Activated CD4-positive, CD25-positive, alpha-beta regulatory T cell treated with anti-CD3 and anti-CD28 coated beads, Interleukin-2, amount 50 U/mL, for 72 hours (primary cell): ENCODE data around the gene GLMP.

Experiments used
- DNase-seq: peaks from one replicate; pipeline ENCODE4 v3.0.0; 2021

GLMP gene

GRCh38 chr1:156247460-156248322, 47.8 kb downstream of the GLMP start, which contains the start of gene PAQR6:
TSS of gene PAQR6 (minus strand) at chr1:156248056. CDS start at chr1:156246731, 1,325 bp downstream.
- no peak for DNase-seq

- no peak for DNase-seq
Measured at GRCh38 chr1:156246781-156247459, 48.6 kb downstream of the GLMP start.

GRCh38 chr1:156246241-156246780, 49.2 kb downstream of the GLMP start:
- no peak for DNase-seq

- peak; percentile 52 for DNase-seq
Measured at GRCh38 chr1:156245451-156246232, 49.8 kb downstream of the GLMP start.

GRCh38 chr1:156244712-156245111, 50.8 kb downstream of the GLMP start:
- no peak for DNase-seq

- DNase-seq = no peak
Measured at GRCh38 chr1:156244126-156244525, 51.4 kb downstream of the GLMP start.

- DNase-seq = no peak
Measured at GRCh38 chr1:156242738-156243137, 52.7 kb downstream of the GLMP start.
